Smooth muscle cell (in vitro differentiated cells): ENCODE measurements around the gene JOSD2. TPM values are rescaled to one million over a fixed set of nuclear protein-coding genes. Genes with fewer than 3 reads are reported as not detected.
A peak's percentile ranks its signal among the peaks of the same experiment; 100 is the strongest.

Experiments used
- DNase-seq: peaks from one replicate; lab custom pipeline; 2025; ENCODE audit not compliant: unreplicated experiment; lab: John Stamatoyannopoulos, UW
- H2AFZ ChIP-seq: fragments of 200-600 bp; sonication (generic); 2 replicates; pipeline ENCODE4 v1.6.0; 2016; ENCODE audit warnings: antibody characterized with exemption, low read depth, mild to moderate bottlenecking
- H3F3A ChIP-seq: fragments of 200-600 bp; sonication (generic); 2 replicates; pipeline ENCODE4 v1.6.0; 2017; ENCODE audit warnings: antibody characterized with exemption, low read depth
- H3K27ac ChIP-seq: fragments of 200-600 bp; sonication (generic); 2 replicates; pipeline ENCODE4 v1.5.1; 2016; ENCODE audit warnings: low read depth, mild to moderate bottlenecking
- H3K27me3 ChIP-seq: fragments of 200-600 bp; sonication (generic); 2 replicates; pipeline ENCODE4 v1.6.1; 2016; ENCODE audit warnings: low read depth, mild to moderate bottlenecking
- H3K36me3 ChIP-seq: fragments of 200-600 bp; sonication (generic); 2 replicates; pipeline ENCODE4 v1.5.1; 2016; ENCODE audit warnings: low read depth
- H3K4me1 ChIP-seq: fragments of 200-600 bp; sonication (generic); 2 replicates; pipeline ENCODE4 v1.5.1; 2016; ENCODE audit warnings: low read depth
- H3K4me2 ChIP-seq: fragments of 200-600 bp; sonication (generic); 2 replicates; pipeline ENCODE4 v1.6.0; 2016; ENCODE audit warnings: mild to moderate bottlenecking
- H3K4me3 ChIP-seq: fragments of 200-600 bp; sonication (generic); 2 replicates; pipeline ENCODE4 v1.5.1; 2016; ENCODE audit warnings: mild to moderate bottlenecking
- H3K79me2 ChIP-seq: fragments of 200-600 bp; sonication (generic); 2 replicates; pipeline ENCODE4 v1.6.0; 2016; ENCODE audit warnings: low read depth, mild to moderate bottlenecking
- H3K9ac ChIP-seq: fragments of 200-600 bp; sonication (generic); 2 replicates; pipeline ENCODE4 v1.6.0; 2016; ENCODE audit warnings: low read depth
- H3K9me3 ChIP-seq: fragments of 200-600 bp; sonication (generic); replicated peaks from 2 replicates; pipeline ENCODE4 v1.5.1; 2016; ENCODE audit warnings: low read depth
- H4K20me1 ChIP-seq: fragments of 200-600 bp; sonication (generic); 2 replicates; pipeline ENCODE4 v1.6.0; 2016; ENCODE audit warnings: low read depth
- WGBS: methylation state at CpG from one replicate; pipeline ENCODE4 v1.1.7; 2016; ENCODE audit warnings: low lambda C conversion rate; 5-methylcytosine and 5-hydroxymethylcytosine counted together
- polyA plus RNA-seq: library from polyadenylated mRNA; unstranded; fragments of >200 nt; fragmentation: Nextera tagmentation; extraction: Ambion mirVana; gene quantifications from 2 replicates; pipeline ENCODE4 v1.2.1, GENCODE V29; 2016
- total RNA-seq: library from RNA; depleted of rRNA; stranded (reverse); fragments of >200 nt; gene quantifications from 2 replicates; pipeline ENCODE4 v1.2.3, GENCODE V29; 2014
- TF ChIP-seq, protein P1 (sequence below): fragments of 200-600 bp; sonication (generic); IDR thresholded peaks from 2 replicates; pipeline ENCODE4 v1.5.1; 2017; ENCODE audit warnings: borderline replicate concordance, mild to moderate bottlenecking, antibody characterized with exemption; ENCODE audit not compliant: insufficient read depth, poor library complexity, severe bottlenecking

JOSD2 gene
- total and polyA plus RNA-seq, 2 experiments from 2014 or later = 17.1 to 77.6 TPM

DNA sequence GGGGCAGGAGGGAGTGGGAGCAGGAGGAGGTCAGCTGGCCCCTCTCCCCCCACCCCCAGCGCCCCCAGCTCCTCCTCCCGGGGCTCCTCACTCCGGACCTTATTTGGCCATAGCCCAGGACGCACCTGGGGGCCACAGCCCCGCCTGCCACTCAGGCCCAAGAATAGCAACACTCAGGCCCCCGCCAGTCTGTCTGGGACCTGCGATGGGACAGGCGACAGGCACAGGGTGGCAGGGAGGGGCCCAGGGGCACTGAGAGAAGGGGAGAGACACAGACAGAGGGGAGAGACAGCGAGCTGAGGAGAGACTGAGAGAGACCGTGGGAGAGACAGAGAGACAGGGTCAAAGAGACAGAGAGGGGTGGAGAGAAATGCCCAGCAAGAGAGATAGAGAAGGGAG, 10.2 kb downstream of the JOSD2 start:
- H3K4me1 ChIP-seq = no peaks in the 10 kb centered on the region
- TF ChIP-seq, protein P1, sequence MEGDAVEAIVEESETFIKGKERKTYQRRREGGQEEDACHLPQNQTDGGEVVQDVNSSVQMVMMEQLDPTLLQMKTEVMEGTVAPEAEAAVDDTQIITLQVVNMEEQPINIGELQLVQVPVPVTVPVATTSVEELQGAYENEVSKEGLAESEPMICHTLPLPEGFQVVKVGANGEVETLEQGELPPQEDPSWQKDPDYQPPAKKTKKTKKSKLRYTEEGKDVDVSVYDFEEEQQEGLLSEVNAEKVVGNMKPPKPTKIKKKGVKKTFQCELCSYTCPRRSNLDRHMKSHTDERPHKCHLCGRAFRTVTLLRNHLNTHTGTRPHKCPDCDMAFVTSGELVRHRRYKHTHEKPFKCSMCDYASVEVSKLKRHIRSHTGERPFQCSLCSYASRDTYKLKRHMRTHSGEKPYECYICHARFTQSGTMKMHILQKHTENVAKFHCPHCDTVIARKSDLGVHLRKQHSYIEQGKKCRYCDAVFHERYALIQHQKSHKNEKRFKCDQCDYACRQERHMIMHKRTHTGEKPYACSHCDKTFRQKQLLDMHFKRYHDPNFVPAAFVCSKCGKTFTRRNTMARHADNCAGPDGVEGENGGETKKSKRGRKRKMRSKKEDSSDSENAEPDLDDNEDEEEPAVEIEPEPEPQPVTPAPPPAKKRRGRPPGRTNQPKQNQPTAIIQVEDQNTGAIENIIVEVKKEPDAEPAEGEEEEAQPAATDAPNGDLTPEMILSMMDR = no peak
- WGBS = 39% methylated on average over 10 of the region's 10 CpGs
- no peak for DNase-seq
- no peaks in the 10 kb centered on the region for H3K36me3 ChIP-seq
- H3K4me3 ChIP-seq = no peak overlapping the region
- H3K9me3 ChIP-seq = no peaks in the 10 kb centered on the region
- H3F3A ChIP-seq = no peaks in the 10 kb centered on the region
- no peak overlapping the region for H3K9ac ChIP-seq
- no peak overlapping the region for H2AFZ ChIP-seq
- no peaks in the 10 kb centered on the region for H3K79me2 ChIP-seq
- no peak overlapping the region for H3K27ac ChIP-seq
- H3K4me2 ChIP-seq = no peak overlapping the region
- no peaks in the 10 kb centered on the region for H4K20me1 ChIP-seq
- peaks cover 13% of the 10 kb centered on the region for H3K27me3 ChIP-seq

DNA sequence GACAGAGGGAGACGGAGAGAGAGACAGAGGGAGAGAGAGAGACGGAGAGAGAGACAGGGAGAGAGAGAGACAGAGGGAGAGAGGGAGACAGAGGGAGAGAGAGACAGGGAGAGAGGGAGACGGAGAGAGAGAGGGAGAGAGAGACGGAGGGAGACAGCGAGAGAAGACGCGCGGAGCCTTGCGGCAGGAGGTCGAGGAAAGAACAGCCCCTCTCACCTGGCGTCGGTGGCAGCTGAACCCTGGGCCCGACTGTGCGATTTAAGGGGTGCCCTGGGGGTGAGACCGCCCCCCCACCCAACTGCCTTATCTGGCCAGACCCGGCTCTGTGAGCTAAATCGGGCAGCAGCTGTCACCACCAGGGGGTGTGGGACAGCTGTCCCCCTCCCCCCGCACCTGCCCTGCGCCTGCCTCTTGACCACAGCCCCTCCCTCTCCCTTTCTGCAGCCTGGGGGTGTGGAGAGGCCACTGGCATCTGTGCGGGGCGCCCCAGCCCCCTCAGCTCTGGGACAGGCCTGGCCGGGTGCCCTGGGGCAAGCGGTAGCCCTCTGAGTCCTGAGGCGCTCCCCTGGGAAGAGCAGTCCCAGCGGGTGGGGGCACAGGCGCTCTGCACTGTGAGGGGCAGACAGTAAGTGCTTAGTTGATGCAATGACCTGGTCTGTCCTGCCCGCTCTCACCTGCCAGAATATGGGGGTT, 10.8 kb downstream of the JOSD2 start:
- DNase-seq = no peak
- Histone ChIP-seq H3K36me3 (no peaks in the 10 kb centered on the region), H3K4me2 (no peak overlapping the region), H3K79me2 (no peaks in the 10 kb centered on the region), H3K9me3 (no peaks in the 10 kb centered on the region), H2AFZ (no peak overlapping the region), H3K4me1 (no peaks in the 10 kb centered on the region), H3F3A (no peaks in the 10 kb centered on the region), H3K27ac (no peak overlapping the region), H3K9ac (no peak overlapping the region), H3K4me3 (no peak overlapping the region), H3K27me3 (peaks cover 13% of the 10 kb centered on the region), H4K20me1 (no peaks in the 10 kb centered on the region)
- 18% methylated on average over 14 of the region's 27 CpGs for WGBS
- TF ChIP-seq, protein P1 = peak; percentile 18

DNA sequence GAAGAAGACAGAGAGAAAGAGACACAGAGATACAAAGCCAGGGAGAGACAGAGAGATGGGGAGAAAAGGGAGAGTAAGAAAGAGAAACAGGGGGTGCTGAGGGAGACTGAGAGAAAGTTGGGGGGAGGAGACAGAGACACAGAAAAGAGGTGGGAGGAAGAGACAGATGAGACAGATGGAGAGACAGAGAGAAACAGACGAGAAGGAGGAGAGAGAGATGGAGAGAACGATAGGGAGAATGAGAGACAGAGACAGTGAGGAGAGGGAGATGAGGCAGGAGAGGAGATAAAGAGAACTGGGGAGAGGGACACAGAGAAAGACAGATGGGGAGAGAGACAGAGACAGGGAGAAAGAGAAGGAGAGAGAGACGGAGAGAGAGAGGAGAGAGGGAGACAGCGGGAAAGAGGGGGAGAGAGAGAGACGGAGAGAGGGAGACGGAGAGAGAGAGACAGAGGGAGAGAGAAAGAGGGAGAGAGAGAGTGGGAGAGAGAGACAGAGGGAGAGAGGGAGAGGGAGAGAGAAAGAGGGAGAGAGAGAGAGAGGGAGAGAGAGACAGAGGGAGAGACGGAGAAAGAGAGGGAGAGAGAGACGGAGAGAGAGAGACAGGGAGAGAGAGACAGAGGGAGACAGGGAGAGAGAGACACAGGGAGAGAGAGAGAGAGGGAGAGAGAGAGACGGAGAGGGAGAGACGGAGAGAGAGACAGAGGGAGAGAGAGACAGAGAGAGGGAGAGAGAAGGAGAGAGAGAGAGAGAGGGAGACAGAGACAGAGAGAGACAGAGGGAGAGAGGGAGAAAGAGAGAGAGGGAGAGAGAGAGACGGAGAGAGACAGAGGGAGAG, 12.6 kb downstream of the JOSD2 start:
- no peak overlapping the region for H3K4me2 ChIP-seq
- peaks cover 13% of the 10 kb centered on the region for H3K27me3 ChIP-seq
- H3K4me1 ChIP-seq = no peaks in the 10 kb centered on the region
- H4K20me1 ChIP-seq = no peaks in the 10 kb centered on the region
- H3K36me3 ChIP-seq = no peaks in the 10 kb centered on the region
- DNase-seq = no peak
- H3K27ac ChIP-seq = no peak overlapping the region
- no peak overlapping the region for H2AFZ ChIP-seq
- TF ChIP-seq, protein P1 = no peak
- no peaks in the 10 kb centered on the region for H3K79me2 ChIP-seq
- no peaks in the 10 kb centered on the region for H3F3A ChIP-seq
- no peak overlapping the region for H3K4me3 ChIP-seq
- no peaks in the 10 kb centered on the region for H3K9me3 ChIP-seq
- no peak overlapping the region for H3K9ac ChIP-seq
- 49% methylated on average over 10 of the region's 11 CpGs for WGBS
